ENCODE data around the gene MCAT. TPM values are rescaled to one million over a fixed set of nuclear protein-coding genes. Genes with fewer than 3 reads are reported as not detected.

Gene MCAT
- total RNA-seq, 4 donors from 2014 or later: 17.1 to 26.7 (median 22.1) TPM

DNA sequence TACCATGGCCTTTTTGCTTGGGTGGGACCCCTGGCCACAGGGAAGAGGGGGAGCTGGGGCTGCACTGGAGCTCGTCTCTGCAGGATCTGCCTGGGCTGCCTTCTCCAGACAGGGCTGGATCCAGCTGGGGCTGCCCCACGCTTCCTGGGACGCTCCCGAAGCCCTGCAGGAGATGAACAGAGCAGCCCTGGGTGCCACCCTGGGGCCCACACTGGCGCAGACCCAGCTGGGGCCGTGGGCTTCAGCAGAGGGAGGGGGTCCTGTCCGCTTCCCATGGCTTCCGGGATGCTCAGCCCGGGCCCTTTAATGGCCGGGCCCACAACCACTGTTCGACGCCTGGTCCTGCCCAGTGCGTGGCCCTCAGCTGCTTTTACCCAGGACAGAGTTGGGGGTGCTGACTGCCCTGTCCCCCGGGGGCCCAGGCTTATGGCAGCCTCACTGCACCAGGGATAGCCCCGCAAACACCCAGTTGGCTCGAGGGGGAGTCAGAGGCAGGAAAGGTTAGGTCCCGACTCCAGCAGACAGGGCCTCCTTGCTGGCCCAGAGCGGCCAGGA is 20.1 kb upstream of the MCAT start:
- Histone ChIP-seq H3K4me3 (peak overlapping the region in 1 of 4 donors; percentile 12), H3K36me3 (peaks cover 16 to 68% (median 42%) of the 10 kb centered on the region in 3 donors), H3K27ac (peak overlapping the region; percentile 67 to 87 (median 83)), H3K9me3 (no peaks in the 10 kb centered on the region), H3K4me1 (peaks cover 34 to 72% (median 38%) of the 10 kb centered on the region in 3 donors), H3K27me3 (no peaks in the 10 kb centered on the region)
- WGBS, 2 donors: 79 to 100% methylated on average over 1 to 4 of the region's 18 CpGs
- TF ChIP-seq, protein P1, sequence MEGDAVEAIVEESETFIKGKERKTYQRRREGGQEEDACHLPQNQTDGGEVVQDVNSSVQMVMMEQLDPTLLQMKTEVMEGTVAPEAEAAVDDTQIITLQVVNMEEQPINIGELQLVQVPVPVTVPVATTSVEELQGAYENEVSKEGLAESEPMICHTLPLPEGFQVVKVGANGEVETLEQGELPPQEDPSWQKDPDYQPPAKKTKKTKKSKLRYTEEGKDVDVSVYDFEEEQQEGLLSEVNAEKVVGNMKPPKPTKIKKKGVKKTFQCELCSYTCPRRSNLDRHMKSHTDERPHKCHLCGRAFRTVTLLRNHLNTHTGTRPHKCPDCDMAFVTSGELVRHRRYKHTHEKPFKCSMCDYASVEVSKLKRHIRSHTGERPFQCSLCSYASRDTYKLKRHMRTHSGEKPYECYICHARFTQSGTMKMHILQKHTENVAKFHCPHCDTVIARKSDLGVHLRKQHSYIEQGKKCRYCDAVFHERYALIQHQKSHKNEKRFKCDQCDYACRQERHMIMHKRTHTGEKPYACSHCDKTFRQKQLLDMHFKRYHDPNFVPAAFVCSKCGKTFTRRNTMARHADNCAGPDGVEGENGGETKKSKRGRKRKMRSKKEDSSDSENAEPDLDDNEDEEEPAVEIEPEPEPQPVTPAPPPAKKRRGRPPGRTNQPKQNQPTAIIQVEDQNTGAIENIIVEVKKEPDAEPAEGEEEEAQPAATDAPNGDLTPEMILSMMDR (IDR thresholded peaks at IDR 0.05): no peak
- no peak for TF ChIP-seq POLR2A (IDR thresholded peaks at IDR 0.05)
- intact Hi-C loops (cut with DNase I): no loop called here
- DNase-seq: no peak

DNA sequence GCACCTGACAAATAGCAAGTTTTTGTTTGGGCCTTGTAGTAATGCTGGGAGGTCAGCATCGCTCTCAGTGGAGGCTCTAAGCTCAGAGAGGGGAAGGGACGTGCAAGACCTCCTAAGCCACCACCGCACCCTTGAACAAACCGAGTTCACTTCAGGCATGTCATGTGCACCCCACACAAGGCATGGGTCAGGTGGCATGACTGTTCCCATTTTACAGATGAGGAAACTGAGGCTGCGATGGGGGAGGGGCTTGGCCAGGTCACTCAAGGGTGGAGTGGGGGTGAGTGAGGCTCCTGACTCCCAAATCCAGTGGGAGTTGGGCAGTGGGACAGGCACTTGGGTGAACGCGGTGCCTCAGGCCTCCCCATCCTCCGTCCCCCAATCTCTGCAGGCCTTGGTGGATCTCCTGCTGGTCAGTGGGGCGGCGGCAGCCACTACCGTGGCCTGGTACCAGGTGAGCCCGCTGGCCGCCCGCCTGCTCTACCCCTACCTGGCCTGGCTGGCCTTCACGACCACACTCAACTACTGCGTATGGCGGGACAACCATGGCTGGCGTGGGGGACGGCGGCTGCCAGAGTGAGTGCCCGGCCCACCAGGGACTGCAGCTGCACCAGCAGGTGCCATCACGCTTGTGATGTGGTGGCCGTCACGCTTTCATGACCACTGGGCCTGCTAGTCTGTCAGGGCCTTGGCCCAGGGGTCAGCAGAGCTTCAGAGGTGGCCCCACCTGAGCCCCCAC is 19.4 kb upstream of the MCAT start:
- WGBS, 2 donors: 92% methylated on average over 19 of the region's 24 CpGs; no CpG with 5 or more reads in 1 of the 2 donors
- H3K9me3 ChIP-seq: no peaks in the 10 kb centered on the region
- no peak for DNase-seq
- intact Hi-C loops (cut with DNase I): no loop called here
- no peaks in the 10 kb centered on the region for H3K27me3 ChIP-seq
- H3K27ac ChIP-seq: peak overlapping the region in 2 of 4 donors; percentile 84 to 87
- H3K4me1 ChIP-seq: peaks cover 41 to 77% (median 44%) of the 10 kb centered on the region in 3 donors
- no peak overlapping the region for H3K4me3 ChIP-seq
- no peak for TF ChIP-seq POLR2A (IDR thresholded peaks at IDR 0.05)
- TF ChIP-seq, protein P1 (IDR thresholded peaks at IDR 0.05): no peak
- H3K36me3 ChIP-seq: peaks cover 10 to 61% (median 38%) of the 10 kb centered on the region in 3 donors

DNA sequence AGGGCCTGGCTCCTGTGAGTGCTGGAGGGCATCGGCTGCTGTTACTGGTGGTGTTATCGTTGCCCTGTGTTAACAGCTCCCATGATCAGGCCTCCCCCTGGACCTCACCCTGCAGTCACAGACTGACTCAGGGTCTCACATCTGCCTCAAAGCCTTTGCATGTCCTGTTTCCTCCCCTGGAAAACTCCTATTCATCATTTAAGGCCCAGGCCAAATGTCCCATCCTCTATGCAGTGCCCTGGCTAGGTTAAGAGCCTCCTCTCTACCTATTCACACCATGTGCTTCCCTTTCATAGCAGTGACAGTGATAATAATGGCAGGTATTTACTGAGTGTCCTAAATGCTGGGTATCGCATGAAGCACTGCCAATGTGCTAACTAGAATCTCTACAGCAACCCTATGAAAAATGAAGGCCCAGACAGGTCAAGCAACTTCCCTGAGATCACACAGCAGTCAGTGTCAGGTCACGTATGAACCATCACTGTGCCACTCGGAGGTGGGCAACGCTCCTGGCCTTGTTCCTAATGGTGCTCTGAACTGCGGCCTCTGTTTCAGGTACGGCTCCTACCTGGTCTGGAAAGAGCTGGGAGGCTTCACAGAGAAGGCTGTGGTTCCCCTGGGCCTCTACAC is 17.4 kb upstream of the MCAT start:
- WGBS, 2 donors: 89 to 97% methylated on average over 5 to 7 of the region's 8 CpGs
- TF ChIP-seq, protein P1 (IDR thresholded peaks at IDR 0.05): no peak
- TF ChIP-seq POLR2A (IDR thresholded peaks at IDR 0.05): no peak
- no peak for DNase-seq
- Histone ChIP-seq H3K27me3 (no peaks in the 10 kb centered on the region), H3K4me1 (peaks cover 44 to 97% (median 55%) of the 10 kb centered on the region in 3 donors), H3K9me3 (no peaks in the 10 kb centered on the region), H3K36me3 (peaks cover 5 to 57% (median 33%) of the 10 kb centered on the region in 3 donors), H3K4me3 (no peak overlapping the region), H3K27ac (peak overlapping the region in 2 of 4 donors; percentile 67 to 77)
- intact Hi-C loops (cut with DNase I): no loop called here

DNA sequence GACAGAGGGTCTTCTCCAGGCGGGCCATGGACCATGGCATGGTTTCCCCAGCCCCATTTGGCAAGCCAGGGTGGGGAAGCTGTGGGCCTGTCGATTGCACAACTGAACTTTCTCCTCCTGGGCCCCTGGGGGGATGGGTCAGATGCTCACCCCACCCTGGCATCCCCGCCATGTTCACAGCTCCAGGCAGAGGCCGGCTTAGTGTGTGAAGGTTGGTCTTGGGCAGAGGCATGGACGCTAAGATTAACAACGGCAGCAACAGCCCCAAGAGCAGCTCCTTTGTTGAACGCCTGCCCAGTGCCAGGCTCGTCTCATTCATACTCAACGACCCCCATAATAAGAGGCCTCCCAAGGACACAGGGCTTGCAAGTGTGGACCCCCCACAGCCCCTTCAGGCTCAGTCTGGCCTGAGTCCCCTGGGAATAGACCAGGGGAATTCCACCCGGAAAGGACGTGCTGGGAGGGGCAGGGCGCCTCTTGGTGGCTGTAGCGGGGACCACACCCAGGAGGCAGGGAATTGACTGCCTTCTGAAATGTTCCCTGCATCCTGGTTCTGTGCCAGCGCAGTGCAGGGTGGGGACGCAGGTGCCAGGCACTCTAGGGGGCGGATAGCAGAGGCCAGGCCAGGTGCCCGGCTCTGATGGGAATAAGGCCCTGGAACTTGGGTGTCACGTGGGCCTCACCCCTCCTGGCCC is 16.4 kb upstream of the MCAT start:
- no peak overlapping the region for H3K4me3 ChIP-seq
- peaks cover 5 to 66% (median 33%) of the 10 kb centered on the region in 3 donors for H3K36me3 ChIP-seq
- intact Hi-C loops (cut with DNase I): no loop called here
- H3K9me3 ChIP-seq: no peaks in the 10 kb centered on the region
- peak overlapping the region; percentile 10 to 77 (median 46) for H3K27ac ChIP-seq
- WGBS, 2 donors: 50 to 60% methylated on average over 3 to 9 of the region's 18 CpGs
- no peak for TF ChIP-seq POLR2A (IDR thresholded peaks at IDR 0.05)
- TF ChIP-seq, protein P1 (IDR thresholded peaks at IDR 0.05): peak in 4 of 6 experiments; percentile 60 to 73 (median 62)
- no peaks in the 10 kb centered on the region for H3K27me3 ChIP-seq
- no peak for DNase-seq
- H3K4me1 ChIP-seq: peaks cover 46 to 98% (median 60%) of the 10 kb centered on the region in 3 donors
